NCI-H345 treated with DMSO at 0.1 percent for 48 hours (cell line): ENCODE measurements around the gene LRRC52.
A peak's percentile ranks its signal among the peaks of the same experiment; 100 is the strongest.

Experiments used
- DNase-seq: peaks from one replicate; lab custom pipeline; 2025; ENCODE audit not compliant: unreplicated experiment; lab: John Stamatoyannopoulos, UW

LRRC52 gene

DNA sequence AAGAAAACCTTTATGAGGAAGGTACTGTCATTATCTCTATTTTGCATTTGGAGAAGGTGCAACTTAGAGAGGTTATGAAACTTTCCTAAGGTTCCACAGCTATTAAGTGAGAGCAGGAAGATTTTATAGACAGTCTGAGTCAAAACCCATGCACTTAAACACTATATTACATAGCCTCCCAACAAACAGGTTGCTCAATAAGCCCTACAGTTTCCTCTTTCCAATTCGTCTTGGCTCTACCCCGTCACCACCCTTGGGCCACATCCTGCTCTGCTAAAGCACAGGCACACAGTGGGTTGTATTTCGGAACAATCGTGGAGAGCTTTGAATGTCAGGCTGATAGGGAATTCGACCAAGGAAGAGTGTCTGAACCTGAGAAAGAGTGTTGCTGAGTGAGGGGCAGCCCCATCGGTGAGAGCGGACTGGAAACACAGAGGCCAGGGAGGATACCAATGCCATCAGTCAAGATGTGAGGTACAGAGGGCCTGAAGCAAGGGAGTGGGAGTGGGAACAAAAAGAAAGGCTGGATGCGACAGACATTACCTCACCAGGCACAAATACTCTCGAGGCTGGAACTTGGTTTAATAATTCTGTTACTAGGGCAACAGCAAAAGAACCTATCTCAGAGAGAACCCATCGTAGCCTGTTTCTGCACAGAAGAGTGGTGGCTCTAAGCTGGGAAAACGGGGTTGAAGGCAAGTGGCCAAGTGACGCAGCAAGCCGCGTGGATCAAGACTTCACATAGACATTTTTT is 6.3 kb upstream of the LRRC52 start:
- no peak for DNase-seq

DNA sequence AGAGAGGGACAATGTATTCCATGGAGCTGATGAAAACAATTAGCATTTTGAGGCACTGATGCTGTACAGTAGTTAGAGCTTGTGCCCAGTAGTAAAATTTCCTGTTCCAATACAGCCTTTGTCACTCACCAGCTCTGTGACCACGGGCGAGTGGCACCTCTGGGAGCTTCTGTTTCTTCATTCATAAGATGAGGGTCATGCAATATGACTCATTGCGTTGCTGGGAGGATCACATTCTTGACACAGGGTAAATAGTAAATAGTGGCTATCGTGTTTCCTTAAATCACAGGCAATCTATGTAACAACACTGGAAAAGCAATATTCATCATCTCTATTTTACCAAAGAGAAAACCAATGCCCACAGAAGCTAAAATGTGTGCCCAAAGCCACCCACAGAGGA is 4.5 kb upstream of the LRRC52 start:
- no peak for DNase-seq

DNA sequence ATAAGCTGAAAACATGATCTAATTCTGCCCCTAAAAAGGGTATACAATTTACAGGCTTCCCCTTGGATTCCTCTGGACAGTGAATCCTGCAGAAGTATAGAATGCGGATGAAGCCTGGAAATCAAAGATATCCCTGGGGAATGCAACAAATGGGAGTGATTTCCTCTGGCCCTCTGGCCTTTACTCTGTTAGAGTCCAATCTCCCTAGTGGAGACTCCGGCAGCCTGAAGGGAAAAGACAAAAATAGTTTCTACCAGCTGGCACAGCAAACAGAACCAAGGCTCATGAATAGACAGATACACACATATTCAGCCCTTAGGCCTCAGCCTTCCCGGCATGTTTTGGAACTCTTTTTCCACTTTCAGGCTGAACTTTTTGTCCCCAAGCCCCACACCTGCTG is 3.9 kb upstream of the LRRC52 start:
- no peak for DNase-seq

DNA sequence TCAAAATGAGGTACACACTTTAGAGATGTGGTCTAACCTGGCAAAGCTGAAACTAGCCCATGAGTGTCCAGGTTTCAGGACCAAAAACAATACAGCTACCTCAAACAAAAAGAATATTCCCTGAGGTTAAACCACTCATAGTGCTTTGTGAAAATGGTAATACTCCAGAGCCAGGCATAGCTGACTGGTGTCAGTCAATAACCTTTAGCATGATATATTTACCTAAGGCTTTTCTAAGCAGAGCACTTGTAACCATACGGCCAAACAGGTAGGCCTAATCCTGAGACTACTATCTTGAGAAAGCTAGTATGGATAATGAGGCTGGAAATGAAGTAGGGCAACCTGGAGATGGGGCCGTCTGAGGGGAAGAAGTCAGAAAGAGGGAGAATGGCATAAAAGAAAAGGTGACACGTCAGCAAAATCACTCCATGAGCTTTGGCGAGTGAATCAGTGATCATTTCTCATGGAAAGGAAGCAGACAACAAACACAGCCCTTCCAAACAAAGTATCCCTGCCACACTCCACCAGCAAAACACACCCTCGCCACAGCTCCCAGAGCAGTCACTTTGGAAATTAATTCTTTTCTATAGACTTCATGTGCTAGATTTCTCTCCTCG is 1.7 kb upstream of the LRRC52 start:
- peak; percentile 17 for DNase-seq

DNA sequence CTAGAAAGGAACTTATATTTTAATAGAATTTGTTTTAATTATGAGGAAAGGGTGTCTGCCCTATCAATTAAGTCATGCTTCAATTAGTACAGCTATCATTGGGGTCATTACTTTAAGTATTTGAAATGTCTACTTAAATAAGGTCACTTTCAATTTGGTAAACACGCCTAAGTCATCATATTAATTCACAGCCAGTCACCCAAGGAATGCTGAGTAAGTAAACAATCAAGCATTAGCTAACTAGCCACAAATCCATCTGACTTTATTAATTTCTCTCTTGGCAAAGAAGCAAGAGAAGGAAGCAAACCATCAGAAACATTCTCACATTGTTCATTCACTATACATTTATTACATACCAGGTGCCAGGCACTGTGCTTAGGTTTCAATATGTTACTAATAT is 1.2 kb upstream of the LRRC52 start:
- no peak for DNase-seq

DNA sequence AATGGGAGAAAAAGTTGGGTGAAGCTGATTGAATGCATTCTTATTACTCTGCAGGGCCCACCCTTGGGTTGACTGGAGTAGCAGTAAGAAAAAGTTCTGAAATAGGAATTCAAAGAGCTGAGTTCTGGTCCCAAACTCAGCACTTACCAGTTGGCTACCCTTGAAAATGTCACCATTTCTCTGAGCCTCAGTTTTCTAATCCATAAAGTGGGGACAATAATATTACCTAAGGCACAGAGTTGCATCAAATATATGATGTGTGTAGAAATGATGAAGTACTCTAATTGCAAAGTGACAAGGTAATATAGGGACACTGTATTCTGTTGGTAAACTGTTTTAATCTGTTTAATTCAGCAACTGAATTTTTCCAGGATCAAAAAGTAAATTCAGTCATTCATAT is 1.2 kb downstream of the LRRC52 start:
- DNase-seq = no peak

DNA sequence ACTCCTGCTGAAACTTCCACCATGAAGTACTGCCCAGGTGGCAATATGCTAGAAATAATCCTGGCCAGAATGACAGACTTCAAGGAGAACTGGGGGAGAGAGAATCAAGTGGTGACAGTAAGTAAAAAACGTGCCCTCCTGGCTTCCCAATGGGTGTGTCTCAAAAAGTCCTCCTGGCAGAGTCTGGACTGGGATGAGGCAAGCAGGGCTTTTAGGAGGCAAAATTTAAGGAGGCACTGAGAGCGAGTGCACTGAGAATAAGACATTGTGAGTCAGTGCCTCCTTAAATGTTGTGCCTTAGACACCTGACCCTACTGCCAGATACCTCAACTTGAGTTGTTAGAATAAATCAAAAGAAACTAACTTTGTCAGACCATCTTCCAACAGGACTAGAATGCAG is 2.2 kb downstream of the LRRC52 start:
- no peak for DNase-seq

DNA sequence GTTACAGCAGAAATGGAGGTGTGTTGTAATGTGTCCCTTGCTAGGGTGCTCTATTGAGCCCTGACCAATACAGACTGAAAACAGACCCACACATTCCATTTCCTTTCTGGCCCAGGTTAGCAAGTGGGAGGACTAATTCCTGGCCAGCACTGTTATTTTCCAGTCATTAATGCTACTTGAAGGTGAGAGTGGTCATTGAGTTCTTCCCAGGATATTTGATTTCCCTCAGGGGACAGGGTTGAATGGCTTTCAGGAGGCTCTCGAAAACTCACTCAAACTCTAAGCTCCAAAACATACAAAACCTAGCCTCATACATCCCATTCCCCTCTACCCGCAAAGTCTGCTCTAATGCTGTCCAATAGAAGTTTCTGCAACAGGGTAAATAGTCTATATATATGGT is 6.2 kb downstream of the LRRC52 start:
- peak; percentile 36 for DNase-seq

DNA sequence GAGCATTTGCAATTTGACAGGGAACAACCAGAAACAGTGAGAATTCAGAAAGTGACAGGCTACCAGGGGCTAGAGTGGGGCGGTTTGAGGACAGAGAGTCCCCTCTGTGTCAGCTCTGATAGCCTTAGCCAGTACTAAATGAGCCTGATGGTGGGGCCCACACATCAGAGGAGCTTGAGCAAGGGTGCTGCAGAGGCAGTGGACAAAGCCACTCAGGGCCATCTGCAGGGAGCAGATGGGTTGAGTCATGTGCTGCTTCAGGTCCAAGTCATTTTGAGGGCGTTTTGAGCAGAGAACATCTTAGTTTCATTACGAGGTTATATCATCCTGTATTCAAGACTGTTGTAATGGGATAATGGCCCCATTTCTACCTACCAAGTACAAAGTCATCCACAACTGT is 7.7 kb downstream of the LRRC52 start:
- DNase-seq = no peak

DNA sequence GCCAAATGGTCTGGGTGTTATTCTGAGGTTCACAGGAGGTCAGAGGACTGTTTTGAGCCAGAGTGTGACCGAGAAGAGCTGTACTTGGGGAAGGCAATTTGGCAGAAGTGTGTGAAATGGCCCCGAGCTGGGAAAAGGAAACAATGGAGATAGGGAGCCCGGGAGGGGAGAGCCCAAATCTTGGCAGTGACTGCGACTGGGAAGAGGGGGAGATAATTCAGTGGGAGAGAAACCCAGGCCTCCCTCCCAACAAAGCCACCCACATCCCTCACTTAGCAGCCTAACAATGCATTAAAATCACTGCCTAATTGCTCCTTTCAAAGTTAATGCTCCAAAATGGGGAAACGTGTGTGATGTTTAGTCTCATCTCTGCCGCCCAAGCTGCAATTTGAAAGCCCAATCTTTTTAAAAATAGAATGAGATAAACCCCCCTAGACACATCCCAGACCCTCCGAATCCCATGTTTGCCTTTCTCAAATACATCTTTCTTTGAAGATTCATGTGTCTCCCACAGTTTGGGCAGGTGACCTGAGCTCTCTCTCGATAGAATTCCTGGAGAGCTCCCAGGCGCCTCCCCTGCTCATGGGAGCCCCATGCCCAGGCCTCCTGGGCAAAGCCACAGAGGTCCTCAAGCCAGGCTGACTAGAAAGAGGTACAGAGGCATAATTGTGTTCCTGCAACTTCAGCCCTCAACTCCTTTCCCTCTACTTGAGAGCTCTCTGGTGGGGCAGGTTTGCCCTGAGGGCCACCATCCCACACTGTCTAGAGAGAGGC is 17.3 kb downstream of the LRRC52 start:
- DNase-seq = no peak

DNA sequence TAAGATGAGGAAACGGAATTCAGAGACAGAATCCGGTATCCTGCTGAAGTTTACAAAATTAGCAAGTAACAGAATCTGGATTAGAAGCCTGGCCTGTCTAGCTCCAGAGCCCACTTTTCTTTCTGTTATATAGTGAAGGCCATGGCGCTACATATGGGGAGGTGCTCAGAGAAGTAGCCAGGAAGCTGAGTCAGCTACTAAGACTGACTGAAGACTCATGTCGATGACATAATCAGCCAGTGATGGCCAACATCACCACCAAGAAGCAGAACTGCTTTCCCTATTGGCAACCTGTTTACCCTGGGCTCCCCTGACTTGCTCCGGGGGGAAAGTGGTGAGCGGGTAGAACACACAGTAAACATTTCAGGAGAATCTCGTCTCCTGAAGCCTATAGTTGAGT is 18.8 kb downstream of the LRRC52 start:
- DNase-seq = no peak

DNA sequence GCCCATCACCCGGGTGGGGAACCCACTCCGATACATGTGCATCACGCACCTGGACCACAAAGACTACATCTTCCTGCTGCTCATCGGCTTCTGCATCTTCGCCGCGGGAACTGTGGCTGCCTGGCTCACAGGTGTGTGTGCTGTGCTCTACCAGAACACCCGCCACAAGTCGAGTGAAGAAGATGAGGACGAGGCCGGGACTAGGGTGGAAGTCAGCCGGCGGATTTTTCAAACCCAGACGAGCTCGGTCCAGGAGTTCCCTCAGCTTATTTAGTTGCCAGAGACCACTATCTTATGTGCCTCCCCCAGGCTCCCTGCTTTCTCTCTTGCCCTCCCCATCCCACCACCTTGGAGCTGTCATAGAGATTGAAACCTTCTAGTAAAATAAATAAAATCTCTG is 19.8 kb downstream of the LRRC52 start:
- DNase-seq = no peak

DNA sequence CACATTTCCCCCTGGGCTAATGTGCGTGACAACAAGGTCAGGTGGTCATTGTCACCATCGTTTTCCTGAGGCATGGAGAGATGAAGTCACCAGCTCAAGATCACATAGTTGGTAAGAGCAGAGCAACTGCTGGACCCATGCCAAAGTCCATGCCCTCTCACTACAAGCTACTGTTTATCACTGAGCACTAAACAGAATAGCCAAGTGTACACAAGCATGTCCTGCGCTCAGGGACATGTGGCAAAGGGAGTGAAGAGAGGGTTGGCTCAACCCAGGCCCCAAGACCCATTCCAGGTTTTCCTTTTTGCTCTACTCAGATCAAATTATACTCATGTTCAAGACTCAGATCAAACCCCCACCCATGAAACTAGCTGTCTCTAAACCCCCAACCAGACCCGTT is 20.8 kb downstream of the LRRC52 start:
- no peak for DNase-seq

DNA sequence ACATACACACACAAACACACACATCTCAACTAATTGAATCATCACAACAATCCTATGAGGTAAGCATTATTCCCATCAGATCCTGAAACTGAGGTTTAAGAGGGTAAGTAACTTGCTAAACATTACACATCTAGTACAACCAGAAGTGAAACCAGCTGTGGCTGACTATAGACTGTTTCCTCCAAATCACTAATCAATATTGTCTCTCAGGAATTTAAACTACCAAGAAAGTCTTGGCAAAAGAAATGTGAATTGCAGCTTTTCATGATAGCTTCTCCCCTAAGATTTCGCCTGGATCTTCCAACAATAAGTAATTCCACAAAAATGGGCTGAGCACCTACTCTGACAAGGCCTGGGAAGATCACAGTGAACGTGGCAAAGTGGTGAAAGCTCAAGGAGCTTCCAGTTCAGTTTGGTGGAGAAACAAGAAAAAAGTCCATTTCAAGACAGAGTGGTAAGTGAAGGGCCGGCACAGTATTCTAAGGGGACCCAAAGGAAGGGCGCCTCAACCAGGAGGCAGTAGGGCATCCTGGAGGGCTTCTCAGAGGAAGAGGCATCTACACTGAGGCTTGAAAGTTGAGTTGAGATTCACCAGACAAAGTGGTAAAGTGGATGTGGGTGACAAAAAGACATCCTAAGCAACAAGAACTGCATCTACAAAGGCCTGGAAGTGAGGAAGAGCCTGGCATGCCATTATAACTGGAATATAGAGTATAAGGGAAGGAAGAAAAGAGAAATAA is 22.1 kb downstream of the LRRC52 start:
- no peak for DNase-seq

DNA sequence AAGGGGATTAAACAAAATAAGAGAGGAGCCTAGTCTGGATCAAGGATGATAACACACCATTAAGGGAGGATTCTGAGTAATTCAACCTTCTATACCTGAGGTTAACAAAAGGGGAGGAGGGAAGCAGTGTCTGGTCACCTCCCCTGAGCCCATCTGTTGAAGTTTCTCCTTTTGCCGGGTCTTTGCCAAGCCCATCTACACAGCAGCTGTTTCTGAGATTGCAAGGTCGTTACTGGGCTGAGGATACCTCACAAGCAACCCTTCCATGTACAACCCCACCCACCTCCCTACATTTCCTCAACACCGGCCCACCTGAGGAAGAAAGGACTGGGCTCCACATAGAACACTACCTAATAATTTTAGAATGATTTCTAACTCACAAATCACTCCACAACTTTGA is 26.3 kb downstream of the LRRC52 start:
- DNase-seq = no peak

DNA sequence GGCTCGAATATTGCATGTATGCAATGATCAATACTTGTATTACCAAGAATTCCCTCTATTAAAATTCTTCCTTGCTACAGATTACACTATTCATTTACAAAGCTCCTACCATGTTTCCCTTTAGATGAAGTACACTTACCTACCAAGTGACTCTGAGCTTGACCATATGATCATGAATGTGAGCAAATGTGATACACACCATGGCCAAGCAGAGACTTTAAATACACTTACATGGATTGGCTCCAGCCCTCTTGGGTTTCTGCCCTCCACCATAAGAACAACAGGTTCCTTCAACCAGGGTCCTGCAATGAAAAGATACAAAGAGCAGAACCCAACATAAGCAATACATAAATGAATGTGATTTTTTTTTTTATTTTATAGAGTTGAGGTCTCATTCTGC is 30.0 kb downstream of the LRRC52 start:
- no peak for DNase-seq

DNA sequence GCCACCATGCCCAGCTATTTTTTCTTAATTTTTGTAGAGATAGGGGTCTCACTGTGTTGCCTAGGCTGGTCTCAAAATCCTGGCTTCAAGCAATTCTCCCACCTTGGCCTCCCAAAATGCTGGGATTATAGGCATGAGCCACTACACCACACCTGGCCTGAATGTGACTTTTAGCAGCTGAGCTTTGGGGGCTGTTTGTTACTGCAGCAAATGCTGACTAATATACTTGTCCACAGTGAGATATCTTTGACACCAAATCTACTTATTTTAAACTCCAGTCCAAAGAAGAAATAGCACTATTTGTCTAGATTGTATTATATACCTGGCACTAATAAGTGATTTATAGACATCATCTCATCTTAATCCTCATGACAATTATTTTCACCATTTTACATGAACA is 30.5 kb downstream of the LRRC52 start:
- DNase-seq = no peak

DNA sequence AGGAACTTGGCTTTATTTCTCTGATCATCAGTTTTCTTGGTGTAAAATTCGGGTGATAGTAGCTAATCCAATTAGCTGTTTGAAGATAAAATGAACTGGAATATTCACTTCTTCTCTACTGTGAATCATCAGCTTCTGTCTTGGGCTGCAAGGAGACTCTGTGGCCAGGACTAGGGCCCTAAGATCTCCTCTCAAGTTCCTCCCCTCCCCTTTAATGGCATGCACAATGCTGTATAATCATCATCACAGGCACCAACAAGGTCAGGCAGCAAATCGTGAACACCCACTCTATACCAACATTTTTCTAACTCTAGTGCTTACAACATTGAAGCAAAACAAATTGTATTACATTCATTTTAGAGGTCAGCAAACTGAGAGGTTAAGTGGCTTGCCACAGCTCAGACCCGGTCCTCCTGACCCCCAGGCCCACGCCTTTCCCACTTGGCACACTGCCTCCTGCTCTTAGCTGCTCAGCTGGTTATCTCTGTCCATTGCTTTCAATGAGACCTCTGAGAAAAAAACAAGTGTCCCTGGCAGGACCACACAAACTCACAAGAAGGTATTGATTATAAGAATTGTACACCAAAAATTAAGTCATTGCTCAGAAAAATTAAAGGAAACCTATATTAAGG is 31.8 kb downstream of the LRRC52 start:
- DNase-seq = no peak

DNA sequence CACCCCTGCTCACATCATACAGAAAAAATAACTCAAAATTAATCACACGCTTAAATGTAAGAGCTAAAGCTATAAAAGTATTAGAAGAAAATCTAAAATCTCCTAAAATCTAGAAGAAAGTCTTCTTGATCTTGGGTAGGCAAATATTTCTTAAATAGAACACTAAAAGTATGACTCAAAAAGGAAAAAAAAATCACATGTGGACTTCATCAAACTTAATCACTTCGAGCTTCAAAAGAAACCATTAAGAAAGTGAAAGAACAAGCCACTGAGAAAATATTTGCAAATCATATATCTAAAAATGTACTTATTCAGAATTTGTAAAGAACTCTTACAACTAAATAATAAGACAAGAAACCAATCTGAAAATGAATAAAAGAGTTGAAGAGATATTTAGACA is 32.7 kb downstream of the LRRC52 start:
- no peak for DNase-seq

DNA sequence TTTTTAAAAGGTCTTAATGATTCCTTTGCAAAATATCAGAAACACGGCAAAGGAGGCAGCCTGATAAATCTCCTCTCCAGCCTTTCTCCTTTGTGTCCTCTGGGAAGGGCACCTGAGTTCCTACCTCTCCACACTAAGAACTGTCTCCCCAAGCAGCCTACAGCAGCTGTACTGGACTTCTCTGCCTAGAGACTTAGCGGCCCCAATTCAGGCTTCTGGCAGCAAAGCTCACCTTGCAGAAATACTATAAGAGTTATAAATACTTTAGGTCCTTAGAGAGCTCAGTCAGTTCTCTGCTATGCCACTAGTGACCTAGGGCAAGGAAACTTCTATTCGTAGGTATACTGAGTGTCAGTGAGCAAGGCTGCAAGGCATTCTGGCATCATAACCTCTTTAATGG is 33.9 kb downstream of the LRRC52 start:
- DNase-seq = no peak
